ENCODE results near the gene MIPOL1.

GRCh38 chr14:37490607-37491006 is 292.9 kb downstream of the MIPOL1 start:
- TF ChIP-seq EZH2 (IDR thresholded peaks at IDR 0.05; ENCODE audit: insufficient read depth, poor library complexity, severe bottlenecking), result no peak
- TF ChIP-seq EZH2phosphoT487 (IDR thresholded peaks at IDR 0.05; ENCODE audit: insufficient read depth, low read depth), result no peak
